Choroid plexus epithelial cell (primary cell): ENCODE data around the gene KCNMA1.

Experiments
- DNase-seq: peaks from one replicate; pipeline ENCODE4 v3.0.0-alpha.2; 2010; ENCODE audit warnings: low read depth
- H3K4me3 ChIP-seq: 2 replicates; pipeline ENCODE4 v1.5.1; 2011; ENCODE audit warnings: low read depth, mild to moderate bottlenecking, control low read depth, low read length, moderate library complexity
- CTCF ChIP-seq: conservative IDR thresholded peaks from 2 replicates; pipeline ENCODE4 v1.5.1; 2011; ENCODE audit warnings: low read depth, mild to moderate bottlenecking, control low read depth, inconsistent platforms, low read length, moderate library complexity

Gene KCNMA1

GRCh38 chr10:77513220-77513619, 124.4 kb downstream of the KCNMA1 start:
- TF ChIP-seq CTCF, result no peak
- no peak for DNase-seq
- no peak overlapping the region for H3K4me3 ChIP-seq

- no peak overlapping the region for H3K4me3 ChIP-seq
- no peak for DNase-seq
- TF ChIP-seq CTCF, result no peak
Measured at GRCh38 chr10:77512219-77512578, 125.4 kb downstream of the KCNMA1 start.

DNA sequence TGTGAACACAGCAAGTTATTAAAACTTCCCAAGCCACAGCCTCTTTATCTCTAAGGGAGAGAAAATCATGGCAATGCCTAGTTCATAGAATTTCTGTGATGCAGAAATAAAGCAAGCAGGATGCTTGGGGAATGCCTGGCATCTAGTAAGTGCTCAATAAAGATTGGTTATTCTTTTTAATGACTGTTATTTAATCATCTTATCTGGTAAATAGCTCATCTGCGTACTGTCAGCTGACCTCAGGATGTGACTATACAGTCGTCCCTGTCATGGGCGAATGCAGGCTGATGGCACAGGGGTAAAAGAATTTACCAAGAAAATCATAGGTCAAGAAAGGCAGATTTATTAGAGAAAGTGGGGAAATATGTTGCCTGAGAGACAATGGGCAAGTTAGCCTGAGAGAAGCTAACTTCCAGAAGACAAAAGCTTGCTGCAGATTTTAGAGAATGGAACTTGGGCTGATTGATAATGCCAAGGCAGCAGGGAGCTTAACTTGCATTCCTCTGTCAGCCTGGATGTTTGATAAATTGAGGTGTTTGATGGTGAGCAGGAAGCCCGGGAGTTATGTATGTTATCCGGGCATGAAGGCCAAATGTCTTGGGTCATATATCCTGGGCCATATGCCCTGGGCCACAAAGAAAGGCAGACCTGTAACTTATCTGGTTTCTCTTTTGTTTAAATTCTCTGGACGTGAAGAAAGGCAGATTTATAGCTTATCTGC, 126.0 kb downstream of the KCNMA1 start:
- TF ChIP-seq CTCF, result no peak
- no peak overlapping the region for H3K4me3 ChIP-seq
- DNase-seq, result no peak

GRCh38 chr10:77510695-77511094, 126.9 kb downstream of the KCNMA1 start:
- no peak for DNase-seq
- H3K4me3 ChIP-seq, result no peak overlapping the region
- no peak for TF ChIP-seq CTCF

- no peak for TF ChIP-seq CTCF
- no peak overlapping the region for H3K4me3 ChIP-seq
- no peak for DNase-seq
Measured at GRCh38 chr10:77510294-77510693, 127.3 kb downstream of the KCNMA1 start.

DNA sequence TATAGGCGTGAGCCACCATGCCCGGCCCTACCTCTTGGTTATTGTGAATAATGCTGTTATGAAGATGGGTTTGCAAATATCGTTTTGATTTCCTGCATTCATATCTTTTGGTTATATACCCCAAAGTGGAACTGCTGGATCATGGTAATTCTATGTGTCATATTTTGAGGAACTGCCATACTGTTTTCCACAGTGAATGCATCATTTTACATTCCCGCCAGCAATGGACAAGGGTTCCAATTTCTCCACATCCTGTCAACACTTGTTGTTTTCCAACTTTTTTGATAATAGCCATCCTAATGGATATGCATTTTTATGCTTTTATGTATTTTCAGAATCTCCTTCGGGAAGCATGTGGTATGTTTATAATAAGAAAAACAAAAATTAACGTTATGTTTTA, 128.2 kb downstream of the KCNMA1 start:
- TF ChIP-seq CTCF, result no peak
- DNase-seq, result no peak
- H3K4me3 ChIP-seq, result no peak overlapping the region

- DNase-seq, result no peak
- TF ChIP-seq CTCF, result no peak
- H3K4me3 ChIP-seq, result no peak overlapping the region
Measured at GRCh38 chr10:77507291-77507880, 130.2 kb downstream of the KCNMA1 start.
